ENCODE results near the gene FIGN. TPM values are rescaled to one million over a fixed set of nuclear protein-coding genes. Genes with fewer than 3 reads are reported as not detected.

Gene FIGN
- total RNA-seq, 1 experiment from 2014 or later: not detected

DNA sequence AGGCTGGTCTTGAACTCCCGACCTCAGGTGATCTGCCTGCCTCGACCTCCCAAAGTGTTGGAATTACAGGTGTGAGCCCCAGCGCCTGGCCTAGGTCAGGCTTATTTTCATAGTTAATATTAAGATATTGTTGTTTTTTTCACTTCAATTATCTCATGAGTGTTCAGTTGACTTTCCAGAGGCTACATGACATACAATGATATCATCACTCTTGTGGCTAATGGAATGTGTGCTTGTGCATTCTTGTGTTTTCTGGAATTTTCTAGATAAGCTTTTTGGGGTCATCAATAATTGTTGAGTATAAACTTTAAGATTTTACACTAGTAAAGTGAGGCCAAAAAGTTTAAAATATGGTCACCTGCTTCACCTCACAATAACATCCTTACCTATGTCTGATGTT is 180.9 kb downstream of the FIGN start:
- H3K27ac ChIP-seq (ENCODE audit: low read depth, low read length): no peak overlapping the region
- H3K79me2 ChIP-seq (ENCODE audit: insufficient read depth, low read length): no peaks in the 10 kb centered on the region
- H3K9me3 ChIP-seq (ENCODE audit: control insufficient read depth in 1 of 2, insufficient read depth in 1 of 2, low read depth in 1 of 2, low read length in 2 of 2): no peaks in the 10 kb centered on the region
- ChIA-PET RAD21 (ENCODE audit: low non-redundant PET in 1 of 2, low total read pairs in 2 of 2, uncharacterized antibody in 2 of 2, unreplicated experiment in 2 of 2) (no interaction called here), POLR2A (no interaction called here), CTCF (no interaction called here)
- H2AFZ ChIP-seq (ENCODE audit: low read depth, low read length, poor library complexity, severe bottlenecking): no peak overlapping the region
- peaks cover 26% of the 10 kb centered on the region for H3K27me3 ChIP-seq (ENCODE audit: insufficient read depth, low read length)
- no peaks in the 10 kb centered on the region for H3K9me2 ChIP-seq (ENCODE audit: insufficient read depth)
- H3K36me3 ChIP-seq (ENCODE audit: control insufficient read depth in 1 of 2, insufficient read depth in 2 of 2, low read length in 2 of 2): no peaks in the 10 kb centered on the region
- intact Hi-C loops (cut with micrococcal nuclease): no loop called here
- DNase-seq (ENCODE audit: low read depth, low spot score) (no peak), ATAC-seq (no peak)
- H3K4me1 ChIP-seq (ENCODE audit: control insufficient read depth in 1 of 2, insufficient read depth in 2 of 2, low read length in 2 of 2): no peaks in the 10 kb centered on the region
- TF ChIP-seq, protein P1, sequence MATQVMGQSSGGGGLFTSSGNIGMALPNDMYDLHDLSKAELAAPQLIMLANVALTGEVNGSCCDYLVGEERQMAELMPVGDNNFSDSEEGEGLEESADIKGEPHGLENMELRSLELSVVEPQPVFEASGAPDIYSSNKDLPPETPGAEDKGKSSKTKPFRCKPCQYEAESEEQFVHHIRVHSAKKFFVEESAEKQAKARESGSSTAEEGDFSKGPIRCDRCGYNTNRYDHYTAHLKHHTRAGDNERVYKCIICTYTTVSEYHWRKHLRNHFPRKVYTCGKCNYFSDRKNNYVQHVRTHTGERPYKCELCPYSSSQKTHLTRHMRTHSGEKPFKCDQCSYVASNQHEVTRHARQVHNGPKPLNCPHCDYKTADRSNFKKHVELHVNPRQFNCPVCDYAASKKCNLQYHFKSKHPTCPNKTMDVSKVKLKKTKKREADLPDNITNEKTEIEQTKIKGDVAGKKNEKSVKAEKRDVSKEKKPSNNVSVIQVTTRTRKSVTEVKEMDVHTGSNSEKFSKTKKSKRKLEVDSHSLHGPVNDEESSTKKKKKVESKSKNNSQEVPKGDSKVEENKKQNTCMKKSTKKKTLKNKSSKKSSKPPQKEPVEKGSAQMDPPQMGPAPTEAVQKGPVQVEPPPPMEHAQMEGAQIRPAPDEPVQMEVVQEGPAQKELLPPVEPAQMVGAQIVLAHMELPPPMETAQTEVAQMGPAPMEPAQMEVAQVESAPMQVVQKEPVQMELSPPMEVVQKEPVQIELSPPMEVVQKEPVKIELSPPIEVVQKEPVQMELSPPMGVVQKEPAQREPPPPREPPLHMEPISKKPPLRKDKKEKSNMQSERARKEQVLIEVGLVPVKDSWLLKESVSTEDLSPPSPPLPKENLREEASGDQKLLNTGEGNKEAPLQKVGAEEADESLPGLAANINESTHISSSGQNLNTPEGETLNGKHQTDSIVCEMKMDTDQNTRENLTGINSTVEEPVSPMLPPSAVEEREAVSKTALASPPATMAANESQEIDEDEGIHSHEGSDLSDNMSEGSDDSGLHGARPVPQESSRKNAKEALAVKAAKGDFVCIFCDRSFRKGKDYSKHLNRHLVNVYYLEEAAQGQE (IDR thresholded peaks at IDR 0.05; ENCODE audit: low read depth): no peak
- TF ChIP-seq, protein P2, sequence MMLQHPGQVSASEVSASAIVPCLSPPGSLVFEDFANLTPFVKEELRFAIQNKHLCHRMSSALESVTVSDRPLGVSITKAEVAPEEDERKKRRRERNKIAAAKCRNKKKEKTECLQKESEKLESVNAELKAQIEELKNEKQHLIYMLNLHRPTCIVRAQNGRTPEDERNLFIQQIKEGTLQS (IDR thresholded peaks at IDR 0.05): no peak
- TF ChIP-seq, protein P3, sequence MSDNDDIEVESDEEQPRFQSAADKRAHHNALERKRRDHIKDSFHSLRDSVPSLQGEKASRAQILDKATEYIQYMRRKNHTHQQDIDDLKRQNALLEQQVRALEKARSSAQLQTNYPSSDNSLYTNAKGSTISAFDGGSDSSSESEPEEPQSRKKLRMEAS (IDR thresholded peaks at IDR 0.05): no peak
- TF ChIP-seq YY1 (IDR thresholded peaks at IDR 0.05; ENCODE audit: extremely low read depth, insufficient replicate concordance, low read depth, low read length) (no peak), CBX3 (IDR thresholded peaks at IDR 0.05; ENCODE audit: low read depth) (no peak), POLR2A (IDR thresholded peaks at IDR 0.05; ENCODE audit: borderline replicate concordance, extremely low read depth, insufficient read depth, insufficient read length) (no peak), POLR2AphosphoS5 (IDR thresholded peaks at IDR 0.05; ENCODE audit: low read depth, low read length) (no peak), JUND (IDR thresholded peaks at IDR 0.05) (no peak), EZH2phosphoT487 (IDR thresholded peaks at IDR 0.05; ENCODE audit: borderline replicate concordance) (no peak), ELF1 (IDR thresholded peaks at IDR 0.05; ENCODE audit: borderline replicate concordance, low read depth) (no peak), EGR1 (IDR thresholded peaks at IDR 0.05; ENCODE audit: low read depth) (no peak), EZH2 (IDR thresholded peaks at IDR 0.05) (no peak), FOSL1 (IDR thresholded peaks at IDR 0.05; ENCODE audit: low read depth) (no peak), ZFX (IDR thresholded peaks at IDR 0.05) (no peak), SRF (IDR thresholded peaks at IDR 0.05; ENCODE audit: low read depth) (no peak), RAD21 (IDR thresholded peaks at IDR 0.05; ENCODE audit: low read depth) (no peak), CEBPB (IDR thresholded peaks at IDR 0.05; ENCODE audit: low read depth) (no peak), ZNF274 (IDR thresholded peaks at IDR 0.05; ENCODE audit: low read depth, low read length) (no peak)
- TF ChIP-seq, protein P4, sequence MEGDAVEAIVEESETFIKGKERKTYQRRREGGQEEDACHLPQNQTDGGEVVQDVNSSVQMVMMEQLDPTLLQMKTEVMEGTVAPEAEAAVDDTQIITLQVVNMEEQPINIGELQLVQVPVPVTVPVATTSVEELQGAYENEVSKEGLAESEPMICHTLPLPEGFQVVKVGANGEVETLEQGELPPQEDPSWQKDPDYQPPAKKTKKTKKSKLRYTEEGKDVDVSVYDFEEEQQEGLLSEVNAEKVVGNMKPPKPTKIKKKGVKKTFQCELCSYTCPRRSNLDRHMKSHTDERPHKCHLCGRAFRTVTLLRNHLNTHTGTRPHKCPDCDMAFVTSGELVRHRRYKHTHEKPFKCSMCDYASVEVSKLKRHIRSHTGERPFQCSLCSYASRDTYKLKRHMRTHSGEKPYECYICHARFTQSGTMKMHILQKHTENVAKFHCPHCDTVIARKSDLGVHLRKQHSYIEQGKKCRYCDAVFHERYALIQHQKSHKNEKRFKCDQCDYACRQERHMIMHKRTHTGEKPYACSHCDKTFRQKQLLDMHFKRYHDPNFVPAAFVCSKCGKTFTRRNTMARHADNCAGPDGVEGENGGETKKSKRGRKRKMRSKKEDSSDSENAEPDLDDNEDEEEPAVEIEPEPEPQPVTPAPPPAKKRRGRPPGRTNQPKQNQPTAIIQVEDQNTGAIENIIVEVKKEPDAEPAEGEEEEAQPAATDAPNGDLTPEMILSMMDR (IDR thresholded peaks at IDR 0.05 in 2 of 3, conservative IDR thresholded peaks at IDR 0.05 in 1 of 3; ENCODE audit: borderline replicate concordance in 1 of 3, insufficient read depth in 1 of 3, low read depth in 2 of 3, low read length in 2 of 3): no peak
- TF ChIP-seq, protein P5, sequence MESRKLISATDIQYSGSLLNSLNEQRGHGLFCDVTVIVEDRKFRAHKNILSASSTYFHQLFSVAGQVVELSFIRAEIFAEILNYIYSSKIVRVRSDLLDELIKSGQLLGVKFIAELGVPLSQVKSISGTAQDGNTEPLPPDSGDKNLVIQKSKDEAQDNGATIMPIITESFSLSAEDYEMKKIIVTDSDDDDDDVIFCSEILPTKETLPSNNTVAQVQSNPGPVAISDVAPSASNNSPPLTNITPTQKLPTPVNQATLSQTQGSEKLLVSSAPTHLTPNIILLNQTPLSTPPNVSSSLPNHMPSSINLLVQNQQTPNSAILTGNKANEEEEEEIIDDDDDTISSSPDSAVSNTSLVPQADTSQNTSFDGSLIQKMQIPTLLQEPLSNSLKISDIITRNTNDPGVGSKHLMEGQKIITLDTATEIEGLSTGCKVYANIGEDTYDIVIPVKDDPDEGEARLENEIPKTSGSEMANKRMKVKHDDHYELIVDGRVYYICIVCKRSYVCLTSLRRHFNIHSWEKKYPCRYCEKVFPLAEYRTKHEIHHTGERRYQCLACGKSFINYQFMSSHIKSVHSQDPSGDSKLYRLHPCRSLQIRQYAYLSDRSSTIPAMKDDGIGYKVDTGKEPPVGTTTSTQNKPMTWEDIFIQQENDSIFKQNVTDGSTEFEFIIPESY (IDR thresholded peaks at IDR 0.05; ENCODE audit: extremely low read depth, insufficient replicate concordance, low read length): no peak
- H4K20me1 ChIP-seq (ENCODE audit: insufficient read depth): no peaks in the 10 kb centered on the region
- no peak overlapping the region for H3K4me3 ChIP-seq (replicated peaks in 1 of 2; ENCODE audit: low read depth in 1 of 2, low read length in 2 of 2)
- BruUV-seq (replicated peaks): no TSS peak
- no peak overlapping the region for H3K9ac ChIP-seq (ENCODE audit: low read length)
- no peak overlapping the region for H3K4me2 ChIP-seq (ENCODE audit: low read length)

All from HCT116 (cell line).